LHCN-M2 (cell line): ENCODE results near the gene SELENOV. TPM values are rescaled to one million over a fixed set of nuclear protein-coding genes. Genes with fewer than 3 reads are reported as not detected.

Source experiments
- DNase-seq: peaks from one replicate; pipeline ENCODE4 v3.0.0-alpha.2; 2012; ENCODE audit warnings: low read depth
- total RNA-seq: library from RNA; depleted of rRNA; stranded (reverse); fragments of >200 nt; gene quantifications from 2 replicates; pipeline ENCODE4 v1.2.3, GENCODE V29; 2014

Gene SELENOV
- total RNA-seq, 1 experiment from 2014 or later = not detected

GRCh38 chr19:39520541-39521484 lies 5.9 kb downstream of the SELENOV start:
- DNase-seq = no peak

- peak; percentile 7 for DNase-seq
Observed at GRCh38 chr19:39524495-39524894, 9.6 kb downstream of the SELENOV start.

- no peak for DNase-seq
Observed at GRCh38 chr19:39525205-39525604, 10.3 kb downstream of the SELENOV start.

GRCh38 chr19:39531834-39532232 lies 16.9 kb downstream of the SELENOV start:
- no peak for DNase-seq

GRCh38 chr19:39532233-39533002 lies 17.5 kb downstream of the SELENOV start, which contains the start of gene EID2B:
EID2B (minus strand) TSS chr19:39532852; CDS start chr19:39532802, 50 bp downstream.
- DNase-seq = peak; percentile 93

- DNase-seq = no peak
Observed at GRCh38 chr19:39533003-39533512, 18.1 kb downstream of the SELENOV start.

- no peak for DNase-seq
Observed at GRCh38 chr19:39533791-39534190, 18.9 kb downstream of the SELENOV start.

GRCh38 chr19:39539165-39539517 lies 24.2 kb downstream of the SELENOV start:
- no peak for DNase-seq

- peak; percentile 90 for DNase-seq
Observed at GRCh38 chr19:39539518-39540332, 24.8 kb downstream of the SELENOV start, which contains the start of gene EID2. EID2 (minus strand) TSS chr19:39540161; CDS start chr19:39540079, 82 bp downstream.

- no peak for DNase-seq
Observed at GRCh38 chr19:39540333-39540673, 25.4 kb downstream of the SELENOV start.

GRCh38 chr19:39542206-39542605 lies 27.3 kb downstream of the SELENOV start:
- no peak for DNase-seq

GRCh38 chr19:39543477-39543857 lies 28.5 kb downstream of the SELENOV start:
- no peak for DNase-seq

GRCh38 chr19:39544226-39544903 lies 29.4 kb downstream of the SELENOV start:
- peak; percentile 28 for DNase-seq

GRCh38 chr19:39544911-39545310 lies 30.0 kb downstream of the SELENOV start:
- no peak for DNase-seq

- no peak for DNase-seq
Observed at GRCh38 chr19:39546599-39546998, 31.7 kb downstream of the SELENOV start.

GRCh38 chr19:39550197-39550596 lies 35.3 kb downstream of the SELENOV start:
- DNase-seq = no peak

- DNase-seq = no peak
Observed at GRCh38 chr19:39553082-39553652, 38.2 kb downstream of the SELENOV start.

GRCh38 chr19:39554701-39555311 lies 39.9 kb downstream of the SELENOV start:
- DNase-seq = no peak

- no peak for DNase-seq
Observed at GRCh38 chr19:39555883-39556282, 40.9 kb downstream of the SELENOV start.
